Naive thymus-derived CD8-positive, alpha-beta T cell (primary cell): ENCODE measurements around the gene MYO7A. TPM values are rescaled to one million over a fixed set of nuclear protein-coding genes. Genes with fewer than 3 reads are reported as not detected.

Experiments used
- ATAC-seq, 2 donors: fragments of 150-1000 bp; cut with Tn5 transposase in 1 of 2; sonication (Bioruptor Pico), chemical (Tn5 transposase) in 1 of 2; 1 replicate in 1 of 2; 2 replicates in 1 of 2; pipeline ENCODE4 v1.10.0; 2021; ENCODE audit warnings: mild to moderate bottlenecking in 2 of 2, moderate library complexity in 2 of 2
- POLR2A ChIA-PET: fragments of 350-600 bp; sonication (Branson Sonifier 250); formaldehyde crosslinking; loops from one replicate; lab custom pipeline; 2021; ENCODE audit warnings: antibody characterized with exemption; lab: Charles Lee
- DNase-seq, 10 donors: peaks; one replicate each; pipeline versions ENCODE4 v3.0.0 to v3.0.0-alpha.2; 2020 to 2022
- H3K27ac Mint-ChIP-seq, 10 donors: one replicate each; pipeline ENCODE4 v1.8.0; 2020 to 2022; ENCODE audit warnings: mild to moderate bottlenecking in 10 of 10, mixed read lengths in 10 of 10, moderate library complexity in 4 of 10, inconsistent platforms in 1 of 10
- H3K27me3 Mint-ChIP-seq, 5 donors: one replicate each; pipeline ENCODE4 v1.8.0; 2021 to 2022; ENCODE audit warnings: mixed read lengths in 5 of 5
- H3K36me3 Mint-ChIP-seq, 3 donors: one replicate each; pipeline ENCODE4 v1.8.0; 2020 to 2022; ENCODE audit warnings: mixed read lengths in 3 of 3, mild to moderate bottlenecking in 2 of 3, inconsistent platforms in 1 of 3
- H3K4me1 Mint-ChIP-seq, 4 donors: one replicate each; pipeline ENCODE4 v1.8.0; 2021 to 2022; ENCODE audit warnings: mixed read lengths in 4 of 4
- H3K4me3 Mint-ChIP-seq, 10 donors: one replicate each; pipeline ENCODE4 v1.8.0; 2020 to 2022; ENCODE audit warnings: mild to moderate bottlenecking in 10 of 10, mixed read lengths in 10 of 10, moderate library complexity in 6 of 10, inconsistent platforms in 1 of 10
- H3K9me3 Mint-ChIP-seq, 9 donors: one replicate each; pipeline ENCODE4 v1.8.0; 2020 to 2022; ENCODE audit warnings: mixed read lengths in 9 of 9, mild to moderate bottlenecking in 3 of 9, inconsistent platforms in 1 of 9, moderate library complexity in 1 of 9
- polyA plus RNA-seq, 3 donors: library from polyadenylated mRNA; unstranded; fragments of 300-500 nt; fragmentation: Illumina TruSeq; gene quantifications; one replicate each; pipeline ENCODE4 v1.2.3, GENCODE V29; 2021
- total RNA-seq, 8 experiments: library from RNA in 2 of 8; stranded (reverse) in 2 of 8; gene quantifications; one replicate each; pipeline ENCODE4 v1.2.3 and lab custom pipeline; 2021 to 2026

The MYO7A gene
- total and polyA plus RNA-seq, 5 experiments from 2014 or later = 0.18 to 0.30 TPM; not detected in 3

- no peak for ATAC-seq
- POLR2A ChIA-PET = no interaction called here
These were observed 41.2 kb upstream of the MYO7A start for GRCh38 chr11:77086521-77087472.

GRCh38 chr11:77087723-77088225 lies 40.3 kb upstream of the MYO7A start:
- POLR2A ChIA-PET = interaction anchor here (1.4 kb wide), 1 partner anchor 8 kb away, joined by 3 read pairs; no protein-coding TSS in a partner anchor
- no peak overlapping the region for H3K4me3 Mint-ChIP-seq
- peak overlapping the region in 2 of 10 donors; percentile 60 to 80 for H3K27ac Mint-ChIP-seq
- ATAC-seq (no peak), DNase-seq (peak in 1 of 10 donors; percentile 28)
- peaks cover 0 to 3% (median 0%) of the 10 kb centered on the region in 3 donors for H3K36me3 Mint-ChIP-seq
- no peaks in the 10 kb centered on the region for H3K27me3 Mint-ChIP-seq
- H3K9me3 Mint-ChIP-seq = no peaks in the 10 kb centered on the region
- peaks cover 8 to 18% (median 13%) of the 10 kb centered on the region in 4 donors for H3K4me1 Mint-ChIP-seq

More at GRCh38 chr11:77086521-77087472, 41.2 kb upstream of the MYO7A start:
- Mint-ChIP-seq H3K4me1 (peaks cover 17 to 28% (median 22%) of the 10 kb centered on the region in 4 donors), H3K36me3 (peaks cover 0 to 3% (median 0%) of the 10 kb centered on the region in 3 donors), H3K4me3 (no peak overlapping the region), H3K27ac (no peak overlapping the region), H3K27me3 (no peaks in the 10 kb centered on the region), H3K9me3 (no peaks in the 10 kb centered on the region)
- peak in 1 of 10 donors; percentile 41 for DNase-seq

DNA sequence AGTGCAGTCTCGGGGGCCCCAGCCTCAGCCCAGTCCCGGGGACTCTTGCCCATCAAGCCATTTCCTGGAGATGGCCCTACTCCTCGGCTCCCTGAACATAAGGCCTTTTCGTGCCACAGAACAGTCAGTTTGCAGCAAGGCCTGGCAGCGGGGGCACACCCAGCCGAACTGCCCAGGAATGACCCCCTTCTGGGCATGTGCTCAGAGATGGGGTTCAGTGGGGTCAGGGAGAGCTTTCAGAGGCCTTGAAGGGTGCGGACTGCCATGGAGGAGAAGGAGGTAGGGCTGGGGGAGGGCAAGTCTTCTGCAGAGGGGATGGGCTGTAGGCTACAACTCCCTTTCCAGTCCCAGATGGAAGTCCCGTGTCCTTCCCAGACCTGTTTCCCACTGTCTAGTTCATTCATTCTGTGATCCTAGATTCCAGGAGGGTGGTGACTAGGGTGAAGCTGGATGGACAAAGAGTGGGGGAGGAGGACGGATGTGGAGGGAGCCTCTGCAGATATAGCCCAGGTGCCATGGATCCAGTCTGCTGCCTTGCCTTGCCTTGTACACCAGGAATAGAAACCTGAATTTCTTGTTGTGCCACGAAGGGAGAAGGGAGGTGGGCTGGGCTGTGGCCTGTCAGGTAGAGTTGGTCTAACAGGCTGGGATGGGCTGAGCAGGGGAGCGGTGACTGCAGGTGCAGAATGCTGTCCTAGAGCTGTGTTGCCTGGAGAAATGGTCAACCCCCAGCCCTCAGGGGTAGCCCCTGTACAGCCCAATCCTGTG lies 39.6 kb upstream of the MYO7A start:
- Mint-ChIP-seq H3K27ac (peak overlapping the region in 1 of 10 donors; percentile 83), H3K36me3 (peaks cover 0 to 3% (median 0%) of the 10 kb centered on the region in 3 donors), H3K4me1 (peaks cover 2 to 11% (median 9%) of the 10 kb centered on the region in 4 donors), H3K4me3 (no peak overlapping the region), H3K9me3 (no peaks in the 10 kb centered on the region), H3K27me3 (no peaks in the 10 kb centered on the region)
- peak in 1 of 10 donors; percentile 32 for DNase-seq
- POLR2A ChIA-PET = interaction anchor here (1.4 kb wide), 1 partner anchor 8 kb away, joined by 3 read pairs; no protein-coding TSS in a partner anchor
- no peak for ATAC-seq

GRCh38 chr11:77089004-77089545 lies 39.0 kb upstream of the MYO7A start:
- Mint-ChIP-seq H3K27me3 (no peaks in the 10 kb centered on the region), H3K36me3 (peaks cover 0 to 7% (median 0%) of the 10 kb centered on the region in 3 donors)
- DNase-seq = peak in 1 of 10 donors; percentile 34

GRCh38 chr11:77090046-77090372 lies 38.0 kb upstream of the MYO7A start:
- no peak for DNase-seq
- H3K4me3 Mint-ChIP-seq = no peak overlapping the region
- H3K27me3 Mint-ChIP-seq = no peaks in the 10 kb centered on the region
- peak overlapping the region in 1 of 10 donors; percentile 63 for H3K27ac Mint-ChIP-seq
- peaks cover 2 to 7% (median 3%) of the 10 kb centered on the region in 4 donors for H3K4me1 Mint-ChIP-seq
- peaks cover 0 to 5% (median 0%) of the 10 kb centered on the region in 3 donors for H3K36me3 Mint-ChIP-seq
- no peak for ATAC-seq
- POLR2A ChIA-PET = interaction anchor here (3.8 kb wide), 1 partner anchor 25 kb away, joined by 17 read pairs; no protein-coding TSS in a partner anchor
- H3K9me3 Mint-ChIP-seq = no peaks in the 10 kb centered on the region

More at GRCh38 chr11:77089004-77089545, 39.0 kb upstream of the MYO7A start:
- Mint-ChIP-seq H3K27ac (peak overlapping the region in 3 of 10 donors; percentile 65 to 84 (median 82)), H3K4me3 (no peak overlapping the region), H3K9me3 (no peaks in the 10 kb centered on the region), H3K4me1 (peaks cover 2 to 7% (median 6%) of the 10 kb centered on the region in 4 donors)
- POLR2A ChIA-PET = interaction anchor here (1.4 to 3.8 kb wide), 2 partner anchors 9 to 24 kb away, joined by 3 to 17 read pairs; no protein-coding TSS in a partner anchor
- no peak for ATAC-seq

GRCh38 chr11:77090373-77091111 lies 37.5 kb upstream of the MYO7A start:
- Mint-ChIP-seq H3K4me3 (no peak overlapping the region), H3K4me1 (peaks cover 2 to 7% (median 3%) of the 10 kb centered on the region in 4 donors), H3K36me3 (peaks cover 0 to 4% (median 0%) of the 10 kb centered on the region in 3 donors), H3K27me3 (no peaks in the 10 kb centered on the region), H3K9me3 (no peaks in the 10 kb centered on the region), H3K27ac (peak overlapping the region in 1 of 10 donors; percentile 63)
- POLR2A ChIA-PET = interaction anchor here (1.0 to 3.8 kb wide), 4 partner anchors 8 to 43 kb away, joined by 4 to 17 read pairs (median 12); no protein-coding TSS in a partner anchor
- DNase-seq = peak in 1 of 10 donors; percentile 54
- ATAC-seq = peak in 1 of 2 donors; percentile 7

DNA sequence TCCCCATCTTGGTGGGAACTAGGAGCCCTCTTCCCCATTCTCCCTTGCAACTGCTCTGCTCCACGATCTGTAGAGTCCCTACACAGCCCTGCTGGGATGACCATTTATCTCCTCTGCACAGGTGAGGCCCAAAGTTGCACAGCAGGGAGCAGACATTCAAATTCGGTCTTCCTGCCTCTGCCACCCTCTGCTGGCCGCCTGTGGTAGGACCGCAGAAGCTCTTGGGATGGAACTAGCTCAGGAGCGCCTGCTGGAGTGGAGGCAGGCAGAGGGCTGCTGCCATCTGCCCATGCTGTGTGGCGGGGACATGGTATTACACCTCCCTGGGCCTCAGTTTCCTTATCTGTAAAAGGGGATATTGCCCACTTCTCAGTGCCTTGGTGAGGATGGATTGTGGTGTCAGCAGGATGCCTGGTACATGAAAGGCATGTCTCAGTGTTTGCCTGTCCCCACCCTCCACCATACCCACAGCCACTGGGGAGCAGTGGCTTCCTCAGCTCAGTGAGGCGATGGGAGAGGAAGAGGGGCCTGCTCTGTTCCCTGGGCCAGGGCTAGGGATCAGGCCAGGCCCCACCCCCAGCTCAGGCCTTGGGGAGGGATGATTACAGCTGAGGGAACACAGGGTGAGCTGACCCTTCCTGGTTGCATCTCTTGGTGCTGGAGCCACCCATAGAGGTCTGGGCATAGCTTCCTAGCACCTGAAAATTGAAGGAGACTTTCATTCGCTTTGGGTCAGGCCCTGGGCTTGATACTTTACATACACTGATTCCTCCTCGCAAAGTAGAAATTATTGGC lies 36.7 kb upstream of the MYO7A start:
- POLR2A ChIA-PET = interaction anchor here (1.0 to 3.8 kb wide), 4 partner anchors 9 to 44 kb away, joined by 4 to 17 read pairs (median 12); no protein-coding TSS in a partner anchor
- DNase-seq (peak; percentile 63 to 90 (median 73)), ATAC-seq (peak; percentile 98 to 100)
- Mint-ChIP-seq H3K36me3 (peaks cover 0 to 4% (median 0%) of the 10 kb centered on the region in 3 donors), H3K4me1 (peaks cover 2 to 7% (median 3%) of the 10 kb centered on the region in 4 donors), H3K9me3 (no peaks in the 10 kb centered on the region), H3K27ac (no peak overlapping the region), H3K27me3 (no peaks in the 10 kb centered on the region), H3K4me3 (no peak overlapping the region)

DNA sequence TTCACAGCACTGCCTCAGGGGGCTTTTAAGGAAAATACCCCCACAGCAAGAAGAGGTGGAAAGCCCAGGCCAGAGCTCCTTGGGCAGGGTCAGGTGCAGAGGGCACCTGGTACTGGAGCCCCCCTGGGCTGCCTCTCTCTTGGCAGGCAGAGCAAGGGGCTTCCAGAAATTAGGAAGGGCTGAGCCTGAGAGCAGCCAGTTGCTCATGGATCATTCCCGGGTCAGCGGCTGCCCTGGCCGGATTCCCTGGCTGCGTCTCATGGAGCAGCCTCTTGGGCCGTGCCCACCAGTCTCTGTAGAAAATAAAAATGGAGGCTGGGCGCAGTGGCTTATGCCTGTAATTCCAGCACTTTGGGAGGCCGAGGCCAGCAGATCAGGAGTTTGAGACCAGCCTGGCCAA lies 35.7 kb upstream of the MYO7A start:
- Mint-ChIP-seq H3K4me1 (peaks cover 2 to 7% (median 3%) of the 10 kb centered on the region in 4 donors), H3K36me3 (peaks cover 0 to 4% (median 0%) of the 10 kb centered on the region in 3 donors), H3K9me3 (no peaks in the 10 kb centered on the region), H3K27me3 (no peaks in the 10 kb centered on the region), H3K4me3 (no peak overlapping the region), H3K27ac (no peak overlapping the region)
- ATAC-seq (no peak), DNase-seq (peak in 1 of 10 donors; percentile 22)
- POLR2A ChIA-PET = interaction anchor here (1.7 to 3.8 kb wide), 3 partner anchors 10 to 45 kb away, joined by 9 to 17 read pairs (median 15); no protein-coding TSS in a partner anchor

- no peak overlapping the region for H3K27ac Mint-ChIP-seq
These were observed 34.8 kb upstream of the MYO7A start for GRCh38 chr11:77093056-77093891.

More at GRCh38 chr11:77093056-77093891, 34.8 kb upstream of the MYO7A start:
- DNase-seq (peak in 1 of 10 donors; percentile 26), ATAC-seq (no peak)
- Mint-ChIP-seq H3K4me3 (no peak overlapping the region), H3K9me3 (no peaks in the 10 kb centered on the region), H3K36me3 (peaks cover 0 to 4% (median 0%) of the 10 kb centered on the region in 3 donors), H3K4me1 (peaks cover 2 to 7% (median 3%) of the 10 kb centered on the region in 4 donors), H3K27me3 (no peaks in the 10 kb centered on the region)
- POLR2A ChIA-PET = no interaction called here
